Trophoblast cell (in vitro differentiated cells and primary cell): ENCODE measurements around the gene NHLRC4.

ENCODE experiments used
- DNase-seq, 2 donors: peaks; one replicate each; pipeline ENCODE4 v3.0.0-alpha.2; 2016
- H2AFZ ChIP-seq: 2 replicates; pipeline ENCODE4 v1.6.1; 2013; ENCODE audit warnings: low read length, moderate library complexity, mild to moderate bottlenecking; ENCODE audit not compliant: insufficient read depth, poor library complexity
- H2AK5ac ChIP-seq: 2 replicates; pipeline ENCODE4 v1.6.1; 2013; ENCODE audit warnings: mild to moderate bottlenecking, low read length
- H2BK120ac ChIP-seq: 2 replicates; pipeline ENCODE4 v1.6.1; 2013; ENCODE audit warnings: low read length, mild to moderate bottlenecking, moderate library complexity; ENCODE audit not compliant: insufficient read depth, poor library complexity
- H2BK12ac ChIP-seq: 2 replicates; pipeline ENCODE4 v1.6.1; 2013; ENCODE audit warnings: mild to moderate bottlenecking, low read length, moderate library complexity
- H2BK5ac ChIP-seq: 2 replicates; pipeline ENCODE4 v1.6.1; 2013; ENCODE audit warnings: low read length, low read depth, moderate library complexity, mild to moderate bottlenecking; ENCODE audit not compliant: poor library complexity
- H3K14ac ChIP-seq: 2 replicates; pipeline ENCODE4 v1.6.1; 2013; ENCODE audit warnings: mild to moderate bottlenecking, low read length
- H3K18ac ChIP-seq: 2 replicates; pipeline ENCODE4 v1.6.1; 2013; ENCODE audit warnings: mild to moderate bottlenecking, low read length
- H3K23ac ChIP-seq: 2 replicates; pipeline ENCODE4 v1.6.1; 2013; ENCODE audit warnings: low read length
- H3K27ac ChIP-seq: 2 replicates; pipeline ENCODE4 v1.5.1; 2013; ENCODE audit warnings: low read depth, mild to moderate bottlenecking, inconsistent platforms, low read length, moderate library complexity
- H3K27me3 ChIP-seq: 2 replicates; pipeline ENCODE4 v1.6.1; 2013; ENCODE audit warnings: inconsistent platforms, mild to moderate bottlenecking, low read length, moderate library complexity; ENCODE audit not compliant: insufficient read depth
- H3K36me3 ChIP-seq, 2 experiments: 1 replicate in 1 of 2; 2 replicates in 1 of 2; pipeline ENCODE4 v1.6.1; 2013; ENCODE audit warnings: low read length in 2 of 2, mild to moderate bottlenecking in 2 of 2, moderate library complexity in 1 of 2; ENCODE audit not compliant: insufficient read depth in 2 of 2, control insufficient read depth in 1 of 2
- H3K4ac ChIP-seq: 2 replicates; pipeline ENCODE4 v1.6.1; 2013; ENCODE audit warnings: low read depth, mild to moderate bottlenecking, low read length, moderate library complexity
- H3K4me1 ChIP-seq, 2 experiments: 1 replicate in 1 of 2; 2 replicates in 1 of 2; pipeline ENCODE4 v1.6.1; 2013; ENCODE audit warnings: low read length in 2 of 2, mild to moderate bottlenecking in 2 of 2, moderate library complexity in 1 of 2; ENCODE audit not compliant: insufficient read depth in 2 of 2, control insufficient read depth in 1 of 2
- H3K4me2 ChIP-seq: 2 replicates; pipeline ENCODE4 v1.6.1; 2013; ENCODE audit warnings: inconsistent platforms, mild to moderate bottlenecking, low read length, moderate library complexity
- H3K4me3 ChIP-seq: 2 replicates; pipeline ENCODE4 v1.5.1; 2013; ENCODE audit warnings: mild to moderate bottlenecking, low read depth, low read length, inconsistent platforms
- H3K79me1 ChIP-seq: one replicate; pipeline ENCODE4 v1.6.1; 2013; ENCODE audit warnings: low read length
- H3K79me2 ChIP-seq: 2 replicates; pipeline ENCODE4 v1.6.1; 2013; ENCODE audit warnings: low read length, mild to moderate bottlenecking; ENCODE audit not compliant: control insufficient read depth, insufficient read depth, poor library complexity
- H3K9ac ChIP-seq: 2 replicates; pipeline ENCODE4 v1.6.1; 2013; ENCODE audit warnings: mild to moderate bottlenecking, low read length
- H3K9me3 ChIP-seq: 2 replicates; pipeline ENCODE4 v1.6.1; 2013; ENCODE audit warnings: low read depth, mild to moderate bottlenecking, control low read depth, inconsistent platforms, low read length; ENCODE audit not compliant: insufficient read depth
- H4K12ac ChIP-seq: 2 replicates; pipeline ENCODE4 v1.6.1; 2013; ENCODE audit warnings: low read depth, mild to moderate bottlenecking, low read length, moderate library complexity
- H4K8ac ChIP-seq: 2 replicates; pipeline ENCODE4 v1.6.1; 2013; ENCODE audit warnings: low read depth, mild to moderate bottlenecking, low read length, moderate library complexity
- H4K91ac ChIP-seq: one replicate; pipeline ENCODE4 v1.6.1; 2013; ENCODE audit warnings: low read depth, mild to moderate bottlenecking, low read length, moderate library complexity
- WGBS: extraction: QIAGEN DNeasy Blood & Tissue Kit; methylation state at CpG from one replicate; pipeline ENCODE4 v1.1.7; 2013; ENCODE audit warnings: missing lambda C conversion rate; ENCODE audit not compliant: insufficient read length, insufficient coverage; ENCODE audit errors: extremely low coverage; 5-methylcytosine and 5-hydroxymethylcytosine counted together

Gene NHLRC4

DNA sequence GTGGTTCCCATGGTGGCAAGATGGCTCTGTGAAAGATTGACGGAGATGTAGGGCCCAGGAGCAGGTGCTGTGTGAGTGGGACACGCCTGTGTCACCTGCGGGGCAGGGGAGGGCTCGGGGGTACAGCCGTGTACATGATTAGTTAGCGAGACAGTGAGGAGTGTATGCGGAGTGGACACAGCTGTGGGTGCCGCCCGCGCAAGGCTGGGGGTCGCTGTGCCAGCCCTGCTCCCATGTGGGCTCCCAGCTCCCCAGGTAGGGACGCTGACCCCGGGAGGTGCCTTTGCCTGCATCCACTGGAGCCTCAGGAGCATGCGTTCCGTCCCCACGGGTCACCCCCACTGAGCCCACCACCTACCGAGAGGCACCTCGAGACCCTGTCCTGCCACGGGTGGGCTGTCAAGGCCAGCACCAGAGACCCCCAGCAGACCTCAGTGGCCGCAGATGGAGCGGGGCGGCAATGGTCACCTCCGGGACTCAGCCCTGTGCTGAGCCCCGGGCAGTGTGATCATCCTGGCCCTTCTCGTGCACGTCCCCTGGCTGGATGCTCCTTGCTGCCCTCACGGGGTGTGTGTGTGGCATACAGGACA, 31.9 kb upstream of the NHLRC4 start:
- H3K4me2 ChIP-seq, result no peak overlapping the region
- H3K4ac ChIP-seq, result no peak overlapping the region
- no peaks in the 10 kb centered on the region for H3K27me3 ChIP-seq
- H2BK120ac ChIP-seq, result no peak overlapping the region
- H2BK12ac ChIP-seq, result no peak overlapping the region
- H3K4me3 ChIP-seq, result no peak overlapping the region
- H4K8ac ChIP-seq, result no peak overlapping the region
- no peak overlapping the region for H2BK5ac ChIP-seq
- no peak overlapping the region for H2AFZ ChIP-seq
- peaks cover 3 to 4% of the 10 kb centered on the region in 2 experiments for H3K4me1 ChIP-seq
- H3K18ac ChIP-seq, result no peak overlapping the region
- no peak overlapping the region for H3K14ac ChIP-seq
- no CpG with 5 or more reads among the region's 27 CpGs for WGBS
- DNase-seq, result no peak
- no peak overlapping the region for H2AK5ac ChIP-seq
- H3K9ac ChIP-seq, result no peak overlapping the region
- no peaks in the 10 kb centered on the region for H3K79me1 ChIP-seq
- no peak overlapping the region for H3K27ac ChIP-seq
- H3K79me2 ChIP-seq, result peaks cover 10% of the 10 kb centered on the region
- peaks cover 2% of the 10 kb centered on the region for H3K9me3 ChIP-seq
- H3K36me3 ChIP-seq, result peaks cover 14 to 22% of the 10 kb centered on the region in 2 experiments
- no peak overlapping the region for H3K23ac ChIP-seq
- no peak overlapping the region for H4K91ac ChIP-seq
- H4K12ac ChIP-seq, result no peak overlapping the region

DNA sequence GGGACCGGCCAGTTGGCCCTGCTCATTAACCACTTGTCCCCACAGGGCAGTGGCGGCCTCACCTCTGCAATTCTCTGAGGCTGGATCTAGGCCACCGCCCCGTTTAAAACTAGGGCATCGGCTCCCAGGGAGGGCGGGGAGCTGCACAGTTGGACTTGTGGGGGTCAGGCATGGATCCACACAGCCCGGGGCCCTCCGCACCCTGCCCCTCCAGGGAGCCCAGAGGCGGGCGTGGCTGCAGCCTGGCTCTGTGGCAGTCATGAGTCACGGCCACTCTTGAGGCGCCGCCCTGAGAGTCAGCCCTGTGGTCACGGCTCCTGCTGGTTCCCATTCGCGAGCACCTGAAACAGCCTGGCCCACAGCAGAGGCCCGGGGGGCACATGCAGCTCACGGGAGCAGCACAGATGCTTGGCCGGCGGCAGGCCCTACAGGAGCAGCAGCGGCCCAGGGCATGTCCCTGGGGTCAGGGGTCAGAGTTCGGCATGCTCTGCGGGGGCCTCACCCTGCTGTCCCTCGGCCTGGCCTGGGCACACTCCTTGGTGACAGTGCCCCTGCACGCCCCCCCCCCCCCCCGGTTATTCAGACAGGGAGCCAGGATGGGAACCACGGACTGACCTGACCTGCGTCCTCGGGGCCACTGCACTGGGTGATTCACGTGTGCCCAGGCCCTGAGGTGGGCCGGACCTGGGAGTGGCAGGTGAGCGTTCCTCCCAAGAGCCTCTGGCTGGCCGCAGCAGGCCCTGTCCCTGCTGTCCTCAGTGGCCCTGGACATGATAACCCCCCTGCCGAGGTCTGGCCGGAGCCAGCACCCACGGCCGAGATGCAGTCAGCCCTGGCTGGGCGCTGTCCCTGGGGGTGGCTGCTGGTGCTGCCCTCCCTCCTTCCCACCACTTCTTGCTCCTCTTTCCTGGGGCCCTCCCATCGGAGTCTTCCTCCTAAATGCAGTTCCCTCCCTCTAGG, 31.1 kb upstream of the NHLRC4 start:
- H3K27ac ChIP-seq, result no peak overlapping the region
- peak overlapping the region; percentile 8 for H3K4ac ChIP-seq
- no peaks in the 10 kb centered on the region for H3K27me3 ChIP-seq
- no peak overlapping the region for H4K8ac ChIP-seq
- no peak overlapping the region for H2BK120ac ChIP-seq
- no peak overlapping the region for H3K14ac ChIP-seq
- H2BK12ac ChIP-seq, result no peak overlapping the region
- peak; percentile 87 to 94 for DNase-seq
- H3K4me3 ChIP-seq, result no peak overlapping the region
- WGBS, result no CpG with 5 or more reads among the region's 39 CpGs
- no peak overlapping the region for H3K23ac ChIP-seq
- peaks cover 8% of the 10 kb centered on the region for H3K79me2 ChIP-seq
- H3K9ac ChIP-seq, result no peak overlapping the region
- H2AFZ ChIP-seq, result no peak overlapping the region
- H3K4me2 ChIP-seq, result no peak overlapping the region
- H4K12ac ChIP-seq, result no peak overlapping the region
- no peak overlapping the region for H2BK5ac ChIP-seq
- H3K9me3 ChIP-seq, result peaks cover 2% of the 10 kb centered on the region
- no peak overlapping the region for H4K91ac ChIP-seq
- H3K18ac ChIP-seq, result no peak overlapping the region
- H3K4me1 ChIP-seq, result peaks cover 3 to 4% of the 10 kb centered on the region in 2 experiments
- no peaks in the 10 kb centered on the region for H3K79me1 ChIP-seq
- H3K36me3 ChIP-seq, result peaks cover 12 to 22% of the 10 kb centered on the region in 2 experiments
- no peak overlapping the region for H2AK5ac ChIP-seq

DNA sequence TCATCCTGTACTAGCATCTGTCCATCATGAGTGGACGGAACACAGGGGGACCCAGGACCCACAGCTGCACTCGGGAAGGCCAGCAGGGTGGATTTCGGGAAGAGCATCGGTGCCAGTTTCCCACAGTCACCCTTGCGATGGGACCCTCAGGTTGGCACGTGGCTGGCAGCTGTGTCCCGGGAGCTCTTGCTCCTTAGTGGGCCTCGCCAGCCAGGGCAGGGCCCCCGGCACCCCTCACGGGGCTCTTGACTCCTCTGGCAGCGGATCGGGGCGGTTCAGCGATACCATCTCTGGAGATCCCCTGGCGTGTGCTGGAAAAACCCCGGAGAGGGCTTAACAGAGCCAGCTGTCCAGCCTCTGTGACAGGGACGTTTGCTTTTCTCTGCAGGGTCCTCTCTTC, 30.1 kb upstream of the NHLRC4 start:
- Histone ChIP-seq H4K91ac (no peak overlapping the region), H3K4me3 (no peak overlapping the region), H3K79me1 (no peaks in the 10 kb centered on the region), H2BK5ac (no peak overlapping the region), H3K9ac (no peak overlapping the region), H3K23ac (no peak overlapping the region), H3K4me1 (peaks cover 3 to 4% of the 10 kb centered on the region in 2 experiments), H3K4me2 (no peak overlapping the region), H3K14ac (no peak overlapping the region), H3K9me3 (peaks cover 2% of the 10 kb centered on the region), H3K27me3 (no peaks in the 10 kb centered on the region), H3K27ac (no peak overlapping the region), H2BK120ac (no peak overlapping the region), H4K8ac (no peak overlapping the region), H3K18ac (no peak overlapping the region), H2AK5ac (no peak overlapping the region), H3K4ac (no peak overlapping the region), H2BK12ac (no peak overlapping the region), H3K79me2 (peaks cover 6% of the 10 kb centered on the region), H2AFZ (no peak overlapping the region), H3K36me3 (peaks cover 14 to 24% of the 10 kb centered on the region in 2 experiments), H4K12ac (no peak overlapping the region)
- WGBS, result no CpG with 5 or more reads among the region's 17 CpGs
- DNase-seq, result no peak

DNA sequence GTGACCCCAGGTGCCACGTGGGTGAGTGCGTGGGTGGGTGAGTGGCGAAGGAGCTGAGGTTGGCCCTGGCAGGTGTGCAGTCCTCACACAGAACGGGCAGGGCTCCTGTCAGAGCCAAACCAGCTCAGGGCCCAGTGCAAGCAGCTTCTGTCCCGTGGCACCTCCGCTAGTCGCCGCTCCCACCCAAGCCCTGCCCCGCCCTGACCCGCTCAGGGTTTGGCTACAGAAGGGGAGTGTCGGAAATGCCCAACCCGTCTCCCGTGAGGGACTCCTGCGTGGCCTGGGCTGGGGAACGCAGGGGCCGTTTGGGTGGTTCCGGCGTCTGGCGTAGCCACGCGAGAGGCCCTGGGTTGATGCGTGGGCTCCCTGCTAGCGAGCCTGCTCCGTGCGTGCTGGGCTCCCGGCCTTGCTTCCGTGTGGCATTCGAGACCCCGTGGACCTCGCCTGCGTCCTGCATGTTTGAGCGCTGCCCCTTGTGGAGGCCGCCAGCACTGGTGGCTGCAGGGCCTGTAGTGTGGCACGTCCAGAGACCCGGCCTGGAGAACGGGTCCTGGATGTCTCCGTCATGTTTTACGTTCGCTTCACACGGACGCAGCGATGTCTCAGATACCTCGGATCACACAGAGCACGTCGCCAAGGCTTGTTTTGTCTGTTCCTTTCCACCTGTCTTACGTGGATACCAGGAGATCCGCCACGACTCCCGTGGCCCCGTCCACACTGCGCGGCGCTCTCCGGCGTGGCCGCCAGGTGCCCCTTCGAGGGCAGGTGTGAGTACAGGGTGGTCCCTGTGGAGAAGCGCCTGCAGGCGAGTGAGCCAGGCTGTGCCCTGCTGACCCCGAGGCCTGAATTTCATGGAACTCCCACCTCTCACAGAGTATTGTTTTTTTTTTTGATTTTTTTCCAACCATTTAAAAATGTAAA, 29.1 kb upstream of the NHLRC4 start:
- Histone ChIP-seq H2AK5ac (no peak overlapping the region), H3K27me3 (no peaks in the 10 kb centered on the region), H2BK120ac (no peak overlapping the region), H3K14ac (no peak overlapping the region), H3K9me3 (peaks cover 2% of the 10 kb centered on the region), H3K4me1 (peaks cover 3 to 4% of the 10 kb centered on the region in 2 experiments), H3K79me2 (peaks cover 6% of the 10 kb centered on the region), H3K18ac (no peak overlapping the region), H3K36me3 (peaks cover 14 to 24% of the 10 kb centered on the region in 2 experiments), H3K9ac (no peak overlapping the region), H4K8ac (no peak overlapping the region), H3K4me2 (no peak overlapping the region), H3K27ac (no peak overlapping the region), H2BK12ac (no peak overlapping the region), H3K79me1 (no peaks in the 10 kb centered on the region), H4K91ac (no peak overlapping the region), H3K23ac (no peak overlapping the region), H2AFZ (no peak overlapping the region), H2BK5ac (no peak overlapping the region), H3K4ac (no peak overlapping the region), H3K4me3 (no peak overlapping the region), H4K12ac (no peak overlapping the region)
- WGBS, result no CpG with 5 or more reads among the region's 60 CpGs
- no peak for DNase-seq
